OCI-LY3 (cell line): ENCODE measurements around the gene ARVCF.

Source experiments
- H2AFZ ChIP-seq: fragments of 200-600, 300-600 bp; shearing (Covaris generic); 2 replicates; pipeline ENCODE4 v1.6.0; 2014; ENCODE audit warnings: antibody characterized with exemption, low read depth, low read length
- H3K27ac ChIP-seq: fragments of 200-600, 300-600 bp; sonication (generic); 2 replicates; pipeline ENCODE4 v1.5.1; 2014; ENCODE audit warnings: mild to moderate bottlenecking, low read length, moderate library complexity, mixed read lengths
- H3K27me3 ChIP-seq: fragments of 200-600, 300-600 bp; sonication (generic); 2 replicates; pipeline ENCODE4 v1.6.1; 2014; ENCODE audit warnings: low read depth, low read length, mixed read lengths
- H3K36me3 ChIP-seq: fragments of 200-600, 300-600 bp; sonication (generic); replicated peaks from 2 replicates; pipeline ENCODE3; 2014; ENCODE audit warnings: low read depth, low read length, mixed read lengths
- H3K4me1 ChIP-seq: fragments of 300-600, 200-600 bp; sonication (generic); 2 replicates; pipeline ENCODE4 v1.6.1; 2014; ENCODE audit warnings: low read length, mixed read lengths
- H3K4me2 ChIP-seq: fragments of 200-600, 300-600 bp; sonication (generic); 2 replicates; pipeline ENCODE4 v1.6.1; 2014; ENCODE audit warnings: low read length, mixed read lengths
- H3K4me3 ChIP-seq: fragments of 300-600, 200-600 bp; sonication (generic); 2 replicates; pipeline ENCODE4 v1.5.1; 2014; ENCODE audit warnings: antibody characterized with exemption, mild to moderate bottlenecking, low read length, moderate library complexity
- H3K79me2 ChIP-seq: fragments of 300-600, 200-600 bp; shearing (Covaris generic); 2 replicates; pipeline ENCODE4 v1.6.1; 2014; ENCODE audit warnings: mild to moderate bottlenecking, low read length, mixed read lengths
- H3K9ac ChIP-seq: fragments of 300-600, 200-600 bp; shearing (Covaris generic); 2 replicates; pipeline ENCODE4 v1.6.0; 2014; ENCODE audit warnings: mild to moderate bottlenecking, low read length, moderate library complexity
- H3K9me3 ChIP-seq: fragments of 200-600, 300-600 bp; shearing (Covaris generic); 2 replicates; pipeline ENCODE4 v1.6.1; 2014; ENCODE audit warnings: low read length, mixed read lengths; ENCODE audit not compliant: insufficient read depth
- H4K20me1 ChIP-seq: fragments of 200-600, 300-600 bp; sonication (generic); 2 replicates; pipeline ENCODE4 v1.6.1; 2016; ENCODE audit warnings: low read length, mixed read lengths; ENCODE audit not compliant: insufficient read depth
- EZH2phosphoT487 ChIP-seq: fragments of 200-600 bp; shearing (Covaris generic); IDR thresholded peaks from 2 replicates; pipeline ENCODE4 v1.6.1; 2018; ENCODE audit warnings: antibody characterized with exemption, mixed run types, low read depth
- TF ChIP-seq, protein P1 (sequence below): fragments of 200-600, 300-600 bp; sonication (generic); IDR thresholded peaks from 2 replicates; pipeline ENCODE4 v1.5.1; 2014; ENCODE audit warnings: antibody characterized with exemption, low read length, low read depth

The ARVCF gene

DNA sequence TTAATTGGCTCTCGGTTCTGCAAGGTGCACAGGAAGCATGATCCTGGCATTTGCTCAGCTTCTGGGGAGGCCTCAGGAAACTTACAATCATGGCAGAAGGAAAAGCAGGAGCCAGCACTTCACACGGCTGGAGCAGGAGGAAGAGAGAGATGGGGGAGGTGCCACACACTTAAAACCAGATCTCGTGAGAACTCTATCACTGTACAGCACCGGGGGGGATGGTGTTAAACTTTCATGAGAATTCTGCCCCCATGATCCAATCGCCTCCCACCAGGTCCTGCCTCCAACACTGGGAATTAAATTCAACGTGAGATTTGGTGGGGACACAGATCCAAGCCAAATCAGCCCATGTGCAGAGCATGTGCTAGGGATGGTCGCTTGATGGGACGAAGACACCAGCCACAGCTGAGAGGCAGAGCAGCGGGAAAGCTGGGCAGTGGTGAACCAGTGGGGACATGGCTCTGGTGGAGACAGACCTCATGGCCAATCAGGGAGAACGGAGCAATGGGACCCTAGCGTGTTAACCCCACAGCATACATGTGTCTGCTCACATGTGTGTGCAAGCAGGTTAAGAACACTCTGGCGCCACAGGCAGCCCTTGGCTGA is 10.5 kb upstream of the ARVCF start:
- no peak overlapping the region for H3K9ac ChIP-seq
- peaks cover 5% of the 10 kb centered on the region; the same call in 1 of the 2 replicates for H3K79me2 ChIP-seq
- no peaks in the 10 kb centered on the region for H3K27me3 ChIP-seq
- H3K4me2 ChIP-seq = no peak overlapping the region
- no peaks in the 10 kb centered on the region for H3K9me3 ChIP-seq
- H3K27ac ChIP-seq = no peak overlapping the region
- H2AFZ ChIP-seq = no peak overlapping the region
- no peak for TF ChIP-seq EZH2phosphoT487
- TF ChIP-seq, protein P1, sequence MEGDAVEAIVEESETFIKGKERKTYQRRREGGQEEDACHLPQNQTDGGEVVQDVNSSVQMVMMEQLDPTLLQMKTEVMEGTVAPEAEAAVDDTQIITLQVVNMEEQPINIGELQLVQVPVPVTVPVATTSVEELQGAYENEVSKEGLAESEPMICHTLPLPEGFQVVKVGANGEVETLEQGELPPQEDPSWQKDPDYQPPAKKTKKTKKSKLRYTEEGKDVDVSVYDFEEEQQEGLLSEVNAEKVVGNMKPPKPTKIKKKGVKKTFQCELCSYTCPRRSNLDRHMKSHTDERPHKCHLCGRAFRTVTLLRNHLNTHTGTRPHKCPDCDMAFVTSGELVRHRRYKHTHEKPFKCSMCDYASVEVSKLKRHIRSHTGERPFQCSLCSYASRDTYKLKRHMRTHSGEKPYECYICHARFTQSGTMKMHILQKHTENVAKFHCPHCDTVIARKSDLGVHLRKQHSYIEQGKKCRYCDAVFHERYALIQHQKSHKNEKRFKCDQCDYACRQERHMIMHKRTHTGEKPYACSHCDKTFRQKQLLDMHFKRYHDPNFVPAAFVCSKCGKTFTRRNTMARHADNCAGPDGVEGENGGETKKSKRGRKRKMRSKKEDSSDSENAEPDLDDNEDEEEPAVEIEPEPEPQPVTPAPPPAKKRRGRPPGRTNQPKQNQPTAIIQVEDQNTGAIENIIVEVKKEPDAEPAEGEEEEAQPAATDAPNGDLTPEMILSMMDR = no peak
- no peak overlapping the region for H3K4me3 ChIP-seq
- H3K36me3 ChIP-seq = no peaks in the 10 kb centered on the region
- peaks cover 16% of the 10 kb centered on the region for H3K4me1 ChIP-seq
- no peaks in the 10 kb centered on the region for H4K20me1 ChIP-seq

DNA sequence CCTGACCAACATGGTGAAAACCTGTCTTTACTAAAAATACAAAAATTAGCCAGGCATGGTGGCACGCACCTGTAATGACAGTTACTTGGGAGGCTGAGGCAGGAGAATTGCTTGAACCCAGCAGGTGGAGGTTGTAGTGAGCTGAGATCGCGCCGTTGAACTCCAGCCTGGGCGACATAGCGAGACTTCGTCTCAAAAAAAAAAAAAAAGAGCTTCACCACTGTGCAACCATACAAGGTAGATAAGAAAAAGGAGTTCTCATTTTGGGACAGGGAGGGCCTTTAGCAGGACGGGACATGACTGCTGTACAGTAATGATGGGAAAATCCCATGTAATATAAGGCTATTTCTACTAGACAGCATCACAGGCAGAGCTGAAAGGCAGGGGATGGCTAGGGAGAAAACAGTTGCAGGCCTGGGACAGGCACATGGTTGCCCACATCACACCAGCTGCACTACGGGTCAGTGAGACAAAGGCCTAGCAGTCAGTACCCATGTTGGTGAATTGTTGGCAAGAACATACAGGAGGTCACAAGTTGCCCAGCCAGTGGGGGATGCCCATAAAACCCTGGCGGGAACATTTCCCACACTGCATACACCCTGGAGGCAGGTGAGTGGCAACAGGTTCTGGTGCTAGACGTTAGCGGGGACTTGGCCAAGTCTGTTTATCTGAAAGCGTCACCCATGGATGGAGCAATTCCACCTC is 9.7 kb upstream of the ARVCF start:
- H3K4me2 ChIP-seq = no peak overlapping the region
- TF ChIP-seq, protein P1 = no peak
- no peak for TF ChIP-seq EZH2phosphoT487
- peaks cover 13% of the 10 kb centered on the region for H3K79me2 ChIP-seq
- no peak overlapping the region for H3K9ac ChIP-seq
- H3K4me3 ChIP-seq = no peak overlapping the region
- H2AFZ ChIP-seq = no peak overlapping the region
- no peaks in the 10 kb centered on the region for H3K36me3 ChIP-seq
- H3K9me3 ChIP-seq = no peaks in the 10 kb centered on the region
- no peaks in the 10 kb centered on the region for H4K20me1 ChIP-seq
- H3K27ac ChIP-seq = no peak overlapping the region
- peaks cover 17% of the 10 kb centered on the region for H3K4me1 ChIP-seq
- H3K27me3 ChIP-seq = no peaks in the 10 kb centered on the region

DNA sequence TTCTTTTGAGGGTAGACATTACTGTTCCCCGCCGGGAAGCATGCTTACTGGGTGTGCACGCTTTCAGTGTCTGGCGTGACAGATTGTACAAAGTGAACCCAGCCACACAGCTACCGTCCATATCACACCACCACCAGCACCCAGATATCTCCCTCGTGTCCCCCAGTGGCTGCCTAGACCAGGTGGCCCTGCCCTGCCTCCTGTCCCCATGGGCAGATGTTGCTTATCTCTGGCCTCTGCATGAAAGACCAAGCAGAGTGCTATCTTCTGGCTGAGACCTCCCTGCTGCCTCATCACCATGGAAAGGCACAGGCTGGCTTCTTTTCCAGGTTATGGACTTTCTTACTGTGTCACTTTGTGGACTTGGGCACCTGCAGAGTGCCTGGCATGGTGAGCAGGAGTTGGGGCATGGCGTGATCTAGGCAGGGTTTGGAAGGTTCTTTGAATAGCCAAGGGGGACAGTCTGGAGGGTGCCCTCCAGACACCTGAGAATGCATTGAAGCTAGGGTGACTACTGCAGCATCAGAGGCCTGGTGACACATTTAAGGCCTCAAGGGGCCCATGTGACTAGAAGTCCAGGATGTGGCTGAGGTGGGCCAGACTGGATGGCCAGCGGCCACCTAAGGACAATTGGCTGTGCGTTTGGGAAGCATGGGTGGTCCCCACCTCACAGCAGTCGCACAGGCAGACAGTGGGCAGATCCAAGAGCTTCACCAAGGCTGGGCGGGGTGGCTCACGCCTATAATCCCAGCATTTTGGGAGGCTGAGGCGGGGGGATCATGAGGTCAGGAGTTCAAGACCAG is 9.0 kb upstream of the ARVCF start:
- H3K79me2 ChIP-seq = peaks cover 15% of the 10 kb centered on the region
- no peak overlapping the region for H3K4me2 ChIP-seq
- H3K4me3 ChIP-seq = no peak overlapping the region
- no peaks in the 10 kb centered on the region for H3K9me3 ChIP-seq
- H3K36me3 ChIP-seq = no peaks in the 10 kb centered on the region
- H2AFZ ChIP-seq = no peak overlapping the region
- no peaks in the 10 kb centered on the region for H4K20me1 ChIP-seq
- no peak overlapping the region for H3K27ac ChIP-seq
- peaks cover 17% of the 10 kb centered on the region for H3K4me1 ChIP-seq
- no peak overlapping the region for H3K9ac ChIP-seq
- no peaks in the 10 kb centered on the region for H3K27me3 ChIP-seq
- no peak for TF ChIP-seq EZH2phosphoT487
- TF ChIP-seq, protein P1 = no peak
